HG02981 (cell line): ENCODE data around the gene VIPAS39.

Source experiments
- ATAC-seq: cut with Tn5 transposase; IDR thresholded peaks from one replicate; pipeline ENCODE4 v1.9.1; 2021; ENCODE audit warnings: mild to moderate bottlenecking, moderate library complexity; ENCODE audit not compliant: unreplicated experiment

VIPAS39 gene

GRCh38 chr14:77406718-77407117, 50.7 kb downstream of the VIPAS39 start:
- ATAC-seq: no peak

- no peak for ATAC-seq
Measured at GRCh38 chr14:77406086-77406485, 51.3 kb downstream of the VIPAS39 start.

- no peak for ATAC-seq
Measured at GRCh38 chr14:77403768-77404167, 53.6 kb downstream of the VIPAS39 start.

GRCh38 chr14:77400216-77400615, 57.2 kb downstream of the VIPAS39 start:
- no peak for ATAC-seq

- ATAC-seq: no peak
Measured at GRCh38 chr14:77390188-77390587, 67.2 kb downstream of the VIPAS39 start.

- ATAC-seq: no peak
Measured at GRCh38 chr14:77378701-77379100, 78.7 kb downstream of the VIPAS39 start.

- no peak for ATAC-seq
Measured at GRCh38 chr14:77377502-77377844, 79.9 kb downstream of the VIPAS39 start.

GRCh38 chr14:77376771-77377501, 80.5 kb downstream of the VIPAS39 start, which contains the start of the genes SAMD15 and TMED8:
Gene SAMD15, plus strand, starts transcription at chr14:77377379. Its CDS starts 40 bp downstream, at chr14:77377419.
Gene TMED8, minus strand, starts transcription at chr14:77377094. Its CDS starts 41 bp downstream, at chr14:77377053.
- ATAC-seq: peak; percentile 85
